Measurements from ENCODE around the gene SLC4A1. TPM values are rescaled to one million over a fixed set of nuclear protein-coding genes. Genes with fewer than 3 reads are reported as not detected.

The SLC4A1 gene
- total RNA-seq, 4 donors from 2014 or later, result 2.4 TPM; not detected in 3

DNA sequence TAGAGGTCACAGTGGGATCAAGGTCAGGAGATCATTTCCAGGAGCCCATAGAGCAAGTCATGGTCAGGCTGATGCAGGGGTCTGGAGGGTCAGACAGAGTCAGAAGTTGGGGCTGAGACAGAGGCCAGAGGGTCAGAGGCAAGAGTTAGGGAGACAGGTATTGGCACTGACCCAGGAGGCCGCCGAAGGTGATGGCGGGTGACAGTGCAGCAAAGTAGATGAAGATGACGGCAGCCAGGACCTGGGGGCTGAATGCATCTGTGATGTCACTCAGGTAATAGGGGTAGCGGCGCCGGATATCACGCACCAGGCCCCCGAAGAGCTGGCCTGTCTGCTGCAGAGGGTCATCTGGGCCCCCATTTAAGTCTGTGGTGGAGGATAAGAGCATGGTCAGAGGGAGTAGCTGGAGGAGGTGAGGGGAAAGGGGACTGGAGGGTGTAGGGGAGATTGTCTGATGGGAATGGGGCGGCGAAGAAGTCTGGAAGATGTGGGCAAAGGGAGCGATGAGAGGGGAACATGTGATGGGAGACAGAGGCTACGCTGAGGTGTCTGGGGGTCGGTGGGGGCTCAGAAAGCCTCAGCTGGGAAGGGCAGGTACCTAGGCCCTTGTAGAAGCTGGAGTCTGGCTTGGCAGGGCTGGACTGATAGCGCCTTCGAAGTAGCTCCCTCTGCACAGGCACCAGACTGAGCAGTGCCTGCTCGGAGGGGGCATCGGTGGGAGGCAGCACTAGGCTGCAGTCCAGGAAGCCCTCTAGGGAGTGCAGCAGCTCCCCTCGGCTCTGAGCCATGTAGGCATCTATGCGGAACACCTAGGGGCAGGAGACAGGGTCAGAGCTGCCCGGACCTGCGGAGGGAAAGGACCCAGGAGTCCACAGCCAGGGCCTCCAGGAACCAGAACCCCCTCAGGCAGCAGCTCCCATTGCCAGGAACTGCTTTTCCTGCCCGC is 9.8 kb downstream of the SLC4A1 start:
- DNase-seq (ENCODE audit: low spot score in 2 of 2), result no peak
- 85% methylated on average over 21 to 23 of the region's 23 CpGs for WGBS, 2 donors
- intact Hi-C loops (cut with DNase I; ENCODE audit: low total_unique reads), result no loop called here
- no peak overlapping the region for H3K4me3 ChIP-seq (ENCODE audit: low read depth, poor library complexity, severe bottlenecking)
- TF ChIP-seq, protein P1, sequence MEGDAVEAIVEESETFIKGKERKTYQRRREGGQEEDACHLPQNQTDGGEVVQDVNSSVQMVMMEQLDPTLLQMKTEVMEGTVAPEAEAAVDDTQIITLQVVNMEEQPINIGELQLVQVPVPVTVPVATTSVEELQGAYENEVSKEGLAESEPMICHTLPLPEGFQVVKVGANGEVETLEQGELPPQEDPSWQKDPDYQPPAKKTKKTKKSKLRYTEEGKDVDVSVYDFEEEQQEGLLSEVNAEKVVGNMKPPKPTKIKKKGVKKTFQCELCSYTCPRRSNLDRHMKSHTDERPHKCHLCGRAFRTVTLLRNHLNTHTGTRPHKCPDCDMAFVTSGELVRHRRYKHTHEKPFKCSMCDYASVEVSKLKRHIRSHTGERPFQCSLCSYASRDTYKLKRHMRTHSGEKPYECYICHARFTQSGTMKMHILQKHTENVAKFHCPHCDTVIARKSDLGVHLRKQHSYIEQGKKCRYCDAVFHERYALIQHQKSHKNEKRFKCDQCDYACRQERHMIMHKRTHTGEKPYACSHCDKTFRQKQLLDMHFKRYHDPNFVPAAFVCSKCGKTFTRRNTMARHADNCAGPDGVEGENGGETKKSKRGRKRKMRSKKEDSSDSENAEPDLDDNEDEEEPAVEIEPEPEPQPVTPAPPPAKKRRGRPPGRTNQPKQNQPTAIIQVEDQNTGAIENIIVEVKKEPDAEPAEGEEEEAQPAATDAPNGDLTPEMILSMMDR (IDR thresholded peaks at IDR 0.05), result no peak
- no peak for TF ChIP-seq POLR2A (IDR thresholded peaks at IDR 0.05)

DNA sequence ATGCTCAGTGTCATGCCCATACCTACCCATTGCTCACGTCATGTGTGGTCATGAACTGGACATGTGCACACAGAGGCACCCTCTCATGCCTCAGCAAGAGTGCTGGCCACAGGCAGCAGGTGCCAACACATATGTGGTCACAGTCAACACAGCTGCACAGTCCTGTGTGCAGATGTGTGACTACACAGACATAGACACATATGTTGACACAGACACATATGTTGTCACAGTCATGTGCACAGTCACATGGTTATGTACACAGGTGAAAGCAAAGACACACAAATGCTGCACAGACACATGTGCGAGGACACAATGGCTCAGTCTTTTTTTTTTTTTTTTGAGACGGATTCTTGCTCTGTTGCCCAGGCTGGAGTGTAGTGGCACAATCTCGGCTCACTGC is 11.3 kb downstream of the SLC4A1 start:
- WGBS, 2 donors, result 62 to 81% methylated on average over 4 of the region's 4 CpGs
- no peak overlapping the region for H3K4me3 ChIP-seq (ENCODE audit: low read depth, poor library complexity, severe bottlenecking)
- intact Hi-C loops (cut with DNase I; ENCODE audit: low total_unique reads), result no loop called here
- no peak for DNase-seq (ENCODE audit: low spot score in 2 of 2)
- TF ChIP-seq, protein P1 (IDR thresholded peaks at IDR 0.05), result no peak
- TF ChIP-seq POLR2A (IDR thresholded peaks at IDR 0.05), result no peak

DNA sequence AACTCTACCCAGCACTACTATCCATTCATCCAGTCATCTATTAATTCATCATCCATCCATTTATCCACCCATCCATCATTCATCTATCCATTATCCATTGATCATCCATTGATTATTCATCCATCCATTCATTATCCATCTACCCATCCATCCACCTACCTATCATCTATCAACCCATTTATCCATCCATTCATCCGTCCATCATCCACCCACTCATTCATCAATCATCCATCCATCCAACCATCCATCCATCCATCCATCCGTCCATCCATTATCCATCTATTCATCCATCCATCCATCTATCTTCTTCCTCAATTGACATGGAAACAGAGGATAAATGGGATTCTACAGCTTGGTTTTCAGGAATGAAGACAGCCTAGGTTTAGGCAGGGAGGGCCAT is 12.0 kb downstream of the SLC4A1 start:
- no peak overlapping the region for H3K4me3 ChIP-seq (ENCODE audit: low read depth, poor library complexity, severe bottlenecking)
- TF ChIP-seq, protein P1 (IDR thresholded peaks at IDR 0.05), result no peak
- no peak for TF ChIP-seq POLR2A (IDR thresholded peaks at IDR 0.05)
- WGBS, 2 donors, result 82 to 91% methylated on average over 2 of the region's 2 CpGs
- intact Hi-C loops (cut with DNase I; ENCODE audit: low total_unique reads), result no loop called here
- DNase-seq (ENCODE audit: low spot score in 2 of 2), result no peak

DNA sequence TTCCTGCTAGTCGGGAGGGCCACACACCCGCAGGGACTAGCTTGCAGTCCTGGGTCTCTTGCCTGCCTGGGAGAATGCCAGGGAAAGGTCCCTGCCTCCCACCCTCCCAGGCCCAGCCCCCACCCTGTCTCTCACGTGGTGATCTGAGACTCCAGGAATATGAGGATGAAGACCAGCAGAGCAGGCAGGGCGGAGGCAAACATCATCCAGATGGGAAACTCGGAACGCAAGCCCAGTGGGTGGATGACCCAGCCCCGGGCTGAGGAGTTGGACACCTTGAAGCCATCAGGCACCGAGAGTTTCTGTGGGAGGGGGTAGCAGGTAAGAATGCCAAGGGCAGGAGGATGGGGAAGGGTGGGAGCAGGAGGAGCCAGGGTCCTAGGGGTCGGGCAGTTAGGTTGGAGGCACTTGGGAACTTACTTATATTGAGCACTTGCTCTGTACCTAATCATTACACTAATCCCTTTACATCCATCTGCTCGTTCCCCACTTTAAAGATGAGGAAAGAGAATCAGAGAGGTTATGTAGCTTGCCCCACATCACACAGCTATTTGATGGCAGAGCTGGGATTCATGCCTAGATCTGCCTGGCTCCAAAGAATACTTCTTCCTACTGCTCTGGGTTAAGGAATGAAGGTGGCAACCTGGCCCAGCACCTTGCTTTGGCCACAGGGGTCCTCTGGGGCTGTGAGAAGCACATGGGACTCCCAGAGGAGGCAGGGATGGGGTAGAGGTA is 13.4 kb downstream of the SLC4A1 start:
- no peak for TF ChIP-seq POLR2A (IDR thresholded peaks at IDR 0.05)
- TF ChIP-seq, protein P1 (IDR thresholded peaks at IDR 0.05), result no peak
- WGBS, 2 donors, result 40 to 55% methylated on average over 10 of the region's 10 CpGs
- no peak for DNase-seq (ENCODE audit: low spot score in 2 of 2)
- intact Hi-C loops (cut with DNase I; ENCODE audit: low total_unique reads), result no loop called here
- no peak overlapping the region for H3K4me3 ChIP-seq (ENCODE audit: low read depth, poor library complexity, severe bottlenecking)

DNA sequence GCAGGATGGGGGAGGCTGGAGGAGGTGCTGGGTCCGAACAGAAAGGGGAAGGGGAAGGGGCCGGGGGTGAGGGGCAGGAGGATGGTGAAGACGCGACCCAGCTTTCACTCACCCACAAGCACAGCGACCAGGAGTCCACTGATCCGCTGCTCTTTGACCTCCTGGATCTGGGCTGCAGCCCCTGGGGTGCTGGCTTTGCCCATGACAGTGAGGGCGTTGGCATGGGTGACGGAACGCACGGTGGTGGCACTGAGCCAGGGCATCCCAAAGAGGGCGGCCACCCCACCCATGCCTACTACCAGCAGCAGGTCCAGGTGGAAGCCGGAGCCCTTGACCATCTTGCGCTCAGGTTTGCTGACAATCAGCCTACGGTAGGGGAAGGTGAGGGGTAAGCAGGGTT is 14.9 kb downstream of the SLC4A1 start:
- whole genome bisulfite sequencing, 2 donors, result 71 to 76% methylated on average over 11 to 14 of the region's 14 CpGs
- DNase-seq (ENCODE audit: low spot score in 2 of 2), result no peak
- no peak for TF ChIP-seq POLR2A (IDR thresholded peaks at IDR 0.05)
- TF ChIP-seq, protein P1 (IDR thresholded peaks at IDR 0.05), result no peak
- intact Hi-C loops (cut with DNase I; ENCODE audit: low total_unique reads), result no loop called here
- no peak overlapping the region for H3K4me3 ChIP-seq (ENCODE audit: low read depth, poor library complexity, severe bottlenecking)
